Epithelial cell of proximal tubule (primary cell): ENCODE results near the gene RBM45. TPM values are rescaled to one million over a fixed set of nuclear protein-coding genes. Genes with fewer than 3 reads are reported as not detected.

Source experiments
- DNase-seq: peaks from one replicate; pipeline ENCODE4 v3.0.0-alpha.2; 2011; ENCODE audit warnings: low read depth
- H3K4me3 ChIP-seq: 2 replicates; pipeline ENCODE4 v1.5.1; 2011; ENCODE audit warnings: low read depth, mild to moderate bottlenecking, low read length
- total RNA-seq: library from RNA; depleted of rRNA; stranded (reverse); fragments of >200 nt; gene quantifications from 2 replicates; pipeline ENCODE4 v1.2.3, GENCODE V29; 2015
- TF ChIP-seq, protein P1 (sequence below): conservative IDR thresholded peaks from 2 replicates; pipeline ENCODE4 v1.5.1; 2012; ENCODE audit warnings: low read depth, mild to moderate bottlenecking, low read length

Gene RBM45
- total RNA-seq, 1 donor from 2014 or later: 10.2 TPM

DNA sequence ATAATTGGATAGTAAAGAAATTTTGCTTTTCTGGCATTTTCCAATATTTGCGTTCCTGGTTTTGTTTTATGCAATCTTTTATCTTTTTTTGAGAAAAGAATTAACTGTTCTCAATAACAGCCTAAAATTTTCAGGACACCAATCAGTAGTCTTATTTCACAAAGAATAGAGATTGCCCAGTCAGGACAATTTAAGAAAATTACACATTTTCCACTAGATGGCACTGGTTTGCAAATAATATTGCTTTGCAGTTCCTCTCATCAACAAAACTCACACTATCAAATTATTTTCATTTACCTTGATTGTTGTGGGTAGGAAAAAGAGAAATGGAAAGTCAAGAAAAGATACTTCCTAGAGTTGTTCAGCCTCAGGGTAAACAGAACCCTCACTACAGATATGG is 2.4 kb upstream of the RBM45 start:
- H3K4me3 ChIP-seq: no peak overlapping the region
- no peak for DNase-seq
- TF ChIP-seq, protein P1, sequence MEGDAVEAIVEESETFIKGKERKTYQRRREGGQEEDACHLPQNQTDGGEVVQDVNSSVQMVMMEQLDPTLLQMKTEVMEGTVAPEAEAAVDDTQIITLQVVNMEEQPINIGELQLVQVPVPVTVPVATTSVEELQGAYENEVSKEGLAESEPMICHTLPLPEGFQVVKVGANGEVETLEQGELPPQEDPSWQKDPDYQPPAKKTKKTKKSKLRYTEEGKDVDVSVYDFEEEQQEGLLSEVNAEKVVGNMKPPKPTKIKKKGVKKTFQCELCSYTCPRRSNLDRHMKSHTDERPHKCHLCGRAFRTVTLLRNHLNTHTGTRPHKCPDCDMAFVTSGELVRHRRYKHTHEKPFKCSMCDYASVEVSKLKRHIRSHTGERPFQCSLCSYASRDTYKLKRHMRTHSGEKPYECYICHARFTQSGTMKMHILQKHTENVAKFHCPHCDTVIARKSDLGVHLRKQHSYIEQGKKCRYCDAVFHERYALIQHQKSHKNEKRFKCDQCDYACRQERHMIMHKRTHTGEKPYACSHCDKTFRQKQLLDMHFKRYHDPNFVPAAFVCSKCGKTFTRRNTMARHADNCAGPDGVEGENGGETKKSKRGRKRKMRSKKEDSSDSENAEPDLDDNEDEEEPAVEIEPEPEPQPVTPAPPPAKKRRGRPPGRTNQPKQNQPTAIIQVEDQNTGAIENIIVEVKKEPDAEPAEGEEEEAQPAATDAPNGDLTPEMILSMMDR: peak; percentile 62

GRCh38 chr2:178110681-178111080 is 1.6 kb upstream of the RBM45 start:
- no peak overlapping the region for H3K4me3 ChIP-seq
- TF ChIP-seq, protein P1: no peak
- DNase-seq: no peak

GRCh38 chr2:178111743-178112142 is 494 bp upstream of the RBM45 start:
- TF ChIP-seq, protein P1: no peak
- H3K4me3 ChIP-seq: no peak overlapping the region
- no peak for DNase-seq

GRCh38 chr2:178114462-178114861 is 2.2 kb downstream of the RBM45 start:
- DNase-seq: no peak
- H3K4me3 ChIP-seq: no peak overlapping the region
- TF ChIP-seq, protein P1: no peak

DNA sequence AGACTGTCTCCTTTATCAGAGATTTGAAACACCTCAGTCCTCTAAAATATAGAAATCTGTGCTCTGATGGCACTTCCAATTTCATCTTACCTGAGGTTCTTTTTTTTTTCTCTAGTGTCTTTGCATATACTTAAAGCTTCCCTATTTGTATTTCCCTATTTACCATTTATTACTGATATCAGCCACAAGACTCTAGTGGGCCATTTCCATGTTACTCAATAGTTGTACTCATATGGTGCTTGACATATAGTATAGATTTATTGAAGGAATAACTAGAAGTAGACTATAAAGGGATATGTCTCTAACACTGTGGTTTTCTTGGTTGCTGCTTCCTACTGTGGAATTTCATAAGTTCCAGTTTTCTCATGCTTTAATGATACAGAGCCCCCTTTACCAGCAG is 3.0 kb downstream of the RBM45 start:
- no peak for DNase-seq
- H3K4me3 ChIP-seq: no peak overlapping the region
- TF ChIP-seq, protein P1: no peak

DNA sequence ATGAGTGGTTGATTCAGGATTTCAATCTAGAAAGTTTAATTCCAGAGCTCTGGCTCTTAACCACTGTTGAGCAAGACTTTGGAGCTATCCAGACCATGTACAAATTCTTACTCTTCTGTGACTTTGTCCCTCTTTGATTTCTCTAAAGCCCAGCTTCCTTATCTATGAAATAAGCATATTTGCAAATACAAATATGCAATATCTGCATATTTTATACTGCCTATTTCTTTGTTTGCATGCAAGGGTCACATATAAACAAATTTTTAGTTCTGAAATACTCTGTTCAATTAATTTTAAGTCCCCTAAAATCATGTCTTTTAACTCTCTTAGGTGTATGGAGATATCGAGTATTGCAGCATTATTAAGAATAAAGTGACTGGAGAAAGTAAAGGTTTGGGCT is 5.5 kb downstream of the RBM45 start:
- DNase-seq: no peak
- no peak overlapping the region for H3K4me3 ChIP-seq
- TF ChIP-seq, protein P1: no peak

- H3K4me3 ChIP-seq: no peak overlapping the region
- TF ChIP-seq, protein P1: no peak
- no peak for DNase-seq
Measured at GRCh38 chr2:178119179-178119922, 7.1 kb downstream of the RBM45 start.
